Measurements from ENCODE around the gene DAZ1.
"Not testable (repeated sequence)": the region's sequence is repeated elsewhere in the genome, so short reads cannot be mapped to it uniquely, and the experiment has no call there.

The DAZ1 gene

DNA sequence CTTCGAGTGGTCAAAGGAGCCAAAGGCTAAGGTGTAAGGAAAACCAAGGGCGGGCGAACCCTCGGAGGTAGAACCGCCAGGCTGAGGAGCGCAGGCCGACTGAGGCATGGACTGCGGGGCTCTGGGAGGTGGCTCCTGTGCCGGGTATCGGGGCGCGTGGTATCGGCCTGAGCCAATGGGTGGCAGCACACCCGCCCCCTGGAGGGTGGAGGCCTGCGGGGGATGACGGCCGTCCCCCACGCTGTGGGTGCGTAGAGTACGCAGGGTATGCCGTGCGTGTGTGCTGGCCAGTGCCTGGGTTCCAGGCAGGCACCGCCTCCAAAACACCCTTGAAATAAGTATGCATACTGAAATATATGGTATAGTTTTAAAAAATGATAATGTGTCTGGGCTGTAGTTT lies at the start of gene DAZ1:
TSS of gene DAZ1 (minus strand) at position 101 of the 400 bp plus-strand sequence. CDS start 208 bp downstream, outside the sequence.
- DNase-seq (ENCODE audit: low read depth), result not testable (repeated sequence)

DNA sequence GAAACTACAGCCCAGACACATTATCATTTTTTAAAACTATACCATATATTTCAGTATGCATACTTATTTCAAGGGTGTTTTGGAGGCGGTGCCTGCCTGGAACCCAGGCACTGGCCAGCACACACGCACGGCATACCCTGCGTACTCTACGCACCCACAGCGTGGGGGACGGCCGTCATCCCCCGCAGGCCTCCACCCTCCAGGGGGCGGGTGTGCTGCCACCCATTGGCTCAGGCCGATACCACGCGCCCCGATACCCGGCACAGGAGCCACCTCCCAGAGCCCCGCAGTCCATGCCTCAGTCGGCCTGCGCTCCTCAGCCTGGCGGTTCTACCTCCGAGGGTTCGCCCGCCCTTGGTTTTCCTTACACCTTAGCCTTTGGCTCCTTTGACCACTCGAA lies 20.4 kb upstream of the DAZ1 start, which contains the start of gene DAZ2:
TSS of gene DAZ2 (plus strand) at position 301 of the 400 bp plus-strand sequence. CDS start 208 bp downstream, outside the sequence.
- not testable (repeated sequence) for DNase-seq (ENCODE audit: low read depth)

DNA sequence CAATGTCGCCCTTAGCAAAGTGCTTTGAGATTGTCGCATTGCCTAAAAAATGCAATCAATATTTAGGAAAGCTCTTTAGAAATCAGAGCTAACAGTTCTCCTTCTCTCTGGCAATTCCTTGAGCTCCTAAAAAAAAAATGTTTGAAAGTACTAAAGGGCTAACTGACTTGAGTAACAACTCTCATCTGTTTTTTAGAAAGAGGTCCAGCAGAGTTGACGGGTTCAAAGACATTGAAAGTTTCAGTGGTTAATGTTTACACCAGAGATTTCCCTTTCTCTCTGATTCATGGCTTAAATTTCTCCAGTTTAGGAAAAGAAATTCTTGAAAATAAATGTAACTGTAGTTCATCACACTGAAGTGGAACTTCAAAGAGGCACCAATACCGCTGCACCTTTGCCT lies 11.9 kb upstream of the DAZ1 start:
- not testable (repeated sequence) for DNase-seq (ENCODE audit: low read depth)

DNA sequence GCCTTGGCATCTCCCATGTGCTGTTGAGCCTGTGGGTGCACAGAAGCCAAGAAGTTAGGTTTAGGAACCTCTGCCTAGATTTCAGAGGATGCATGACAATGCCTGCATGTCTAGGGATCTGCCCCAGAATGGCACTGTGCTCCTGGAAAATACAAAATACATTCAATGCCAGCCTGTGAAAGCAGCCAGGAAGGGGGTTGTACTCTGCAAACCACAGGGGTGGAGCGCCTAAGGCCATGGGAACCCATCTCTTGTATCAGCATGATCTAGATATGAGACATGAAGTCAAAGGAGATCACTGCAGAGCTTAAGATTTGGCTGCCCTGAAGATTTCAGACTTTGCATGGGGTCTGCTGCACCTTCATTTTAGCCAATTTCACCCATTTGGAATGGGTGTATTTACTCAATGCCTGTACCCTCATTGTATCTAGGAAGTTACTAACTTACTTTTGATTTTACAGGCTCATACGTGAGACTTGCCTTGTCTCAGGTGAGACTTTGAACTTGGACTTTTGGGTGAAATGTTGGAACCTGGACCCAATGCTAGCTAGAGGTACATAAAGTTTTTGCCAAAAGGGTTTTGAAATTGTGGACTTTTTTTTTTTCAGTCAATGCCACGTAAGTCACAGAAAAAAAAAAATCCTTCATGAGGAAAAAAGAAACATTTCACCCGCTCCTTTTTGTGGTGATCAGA lies 11.1 kb upstream of the DAZ1 start:
- DNase-seq (ENCODE audit: low read depth), result not testable (repeated sequence)

DNA sequence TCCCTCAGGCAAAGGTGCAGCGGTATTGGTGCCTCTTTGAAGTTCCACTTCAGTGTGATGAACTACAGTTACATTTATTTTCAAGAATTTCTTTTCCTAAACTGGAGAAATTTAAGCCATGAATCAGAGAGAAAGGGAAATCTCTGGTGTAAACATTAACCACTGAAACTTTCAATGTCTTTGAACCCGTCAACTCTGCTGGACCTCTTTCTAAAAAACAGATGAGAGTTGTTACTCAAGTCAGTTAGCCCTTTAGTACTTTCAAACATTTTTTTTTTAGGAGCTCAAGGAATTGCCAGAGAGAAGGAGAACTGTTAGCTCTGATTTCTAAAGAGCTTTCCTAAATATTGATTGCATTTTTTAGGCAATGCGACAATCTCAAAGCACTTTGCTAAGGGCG lies 8.6 kb upstream of the DAZ1 start:
- DNase-seq (ENCODE audit: low read depth), result not testable (repeated sequence)
